ENCODE results near the gene ALKBH4.
"Not testable (repeated sequence)": the region's sequence is repeated elsewhere in the genome, so short reads cannot be mapped to it uniquely, and the experiment has no call there.

ALKBH4 gene

GRCh38 chr7:102474736-102475435 lies 10.2 kb upstream of the ALKBH4 start:
- not testable (repeated sequence) for DNase-seq

GRCh38 chr7:102474116-102474515 lies 9.5 kb upstream of the ALKBH4 start:
- not testable (repeated sequence) for DNase-seq

- DNase-seq, result no peak
Measured at GRCh38 chr7:102473271-102473991, 8.8 kb upstream of the ALKBH4 start.

GRCh38 chr7:102472126-102473041 lies 7.7 kb upstream of the ALKBH4 start:
- DNase-seq, result no peak

- DNase-seq, result no peak
Measured at GRCh38 chr7:102471791-102472125, 7.1 kb upstream of the ALKBH4 start.

- DNase-seq, result no peak
Measured at GRCh38 chr7:102469972-102470825, 5.5 kb upstream of the ALKBH4 start.

- no peak for DNase-seq
Measured at GRCh38 chr7:102469351-102469971, 4.8 kb upstream of the ALKBH4 start.

- DNase-seq, result no peak
Measured at GRCh38 chr7:102468478-102469350, 4.1 kb upstream of the ALKBH4 start.

- no peak for DNase-seq
Measured at GRCh38 chr7:102467581-102468477, 3.2 kb upstream of the ALKBH4 start.

- no peak for DNase-seq
Measured at GRCh38 chr7:102466097-102466496, 1.4 kb upstream of the ALKBH4 start.

GRCh38 chr7:102463841-102464576 lies 654 bp downstream of the ALKBH4 start:
- no peak for DNase-seq

- DNase-seq, result no peak
Measured at GRCh38 chr7:102460467-102460866, 4.2 kb downstream of the ALKBH4 start.

- DNase-seq, result no peak
Measured at GRCh38 chr7:102459221-102459844, 5.3 kb downstream of the ALKBH4 start.

GRCh38 chr7:102457352-102457924 lies 7.2 kb downstream of the ALKBH4 start:
- no peak for DNase-seq

- no peak for DNase-seq
Measured at GRCh38 chr7:102456327-102456726, 8.3 kb downstream of the ALKBH4 start.

GRCh38 chr7:102455596-102455995 lies 9.1 kb downstream of the ALKBH4 start:
- no peak for DNase-seq

- not testable (repeated sequence) for DNase-seq
Measured at GRCh38 chr7:102454932-102455331, 9.7 kb downstream of the ALKBH4 start.

GRCh38 chr7:102454468-102454867 lies 10.2 kb downstream of the ALKBH4 start:
- no peak for DNase-seq

Measured in KG1 (cell line).